ENCODE measurements around the gene GNG2. TPM values are rescaled to one million over a fixed set of nuclear protein-coding genes. Genes with fewer than 3 reads are reported as not detected.
"Not testable (repeated sequence)": the region's sequence is repeated elsewhere in the genome, so short reads cannot be mapped to it uniquely, and the experiment has no call there.

Gene GNG2
- polyA plus RNA-seq, 4 donors, result 2.9 to 18.3 (median 12.4) TPM

GRCh38 chr14:51883232-51883631 lies 22.8 kb downstream of the GNG2 start:
- no peaks in the 10 kb centered on the region for H3K36me3 ChIP-seq (ENCODE audit: control insufficient read depth in 3 of 3, insufficient read depth in 2 of 3, low read depth in 1 of 3, low read length in 3 of 3)
- no peak overlapping the region for H3K4me3 ChIP-seq (ENCODE audit: low read depth in 1 of 3, low read length in 3 of 3)
- no peak overlapping the region for H3K27ac ChIP-seq (ENCODE audit: low read depth in 1 of 3, low read length in 2 of 3)
- no peaks in the 10 kb centered on the region for H3K27me3 ChIP-seq (ENCODE audit: control insufficient read depth in 3 of 3, insufficient read depth in 3 of 3, low read length in 3 of 3)
- 65 to 78% (median 65%) methylated on average over 2 of the region's 2 CpGs for WGBS, 3 donors
- no peaks in the 10 kb centered on the region for H3K9me3 ChIP-seq (ENCODE audit: control insufficient read depth in 2 of 2, insufficient read depth in 1 of 2, low read depth in 1 of 2, low read length in 1 of 2)
- no peak for FAIRE-seq
- H3K4me1 ChIP-seq (ENCODE audit: control insufficient read depth in 3 of 3, insufficient read depth in 2 of 3, low read depth in 1 of 3, low read length in 2 of 3), result peaks cover 0 to 4% (median 0%) of the 10 kb centered on the region in 3 donors
- no peak for DNase-seq

- peaks cover 0 to 4% (median 0%) of the 10 kb centered on the region in 3 donors for H3K4me1 ChIP-seq (ENCODE audit: control insufficient read depth in 3 of 3, insufficient read depth in 2 of 3, low read depth in 1 of 3, low read length in 2 of 3)
- no peaks in the 10 kb centered on the region for H3K9me3 ChIP-seq (ENCODE audit: control insufficient read depth in 2 of 2, insufficient read depth in 1 of 2, low read depth in 1 of 2, low read length in 1 of 2)
- H3K27ac ChIP-seq (ENCODE audit: low read depth in 1 of 3, low read length in 2 of 3), result peak overlapping the region in 1 of 3 donors; percentile 34
- DNase-seq (peak in 1 of 2 donors; percentile 25), FAIRE-seq (no peak)
- H3K36me3 ChIP-seq (ENCODE audit: control insufficient read depth in 3 of 3, insufficient read depth in 2 of 3, low read depth in 1 of 3, low read length in 3 of 3), result no peaks in the 10 kb centered on the region
- H3K4me3 ChIP-seq (ENCODE audit: low read depth in 1 of 3, low read length in 3 of 3), result no peak overlapping the region
- 39 to 45% (median 45%) methylated on average over 7 of the region's 7 CpGs for WGBS, 3 donors
- no peaks in the 10 kb centered on the region for H3K27me3 ChIP-seq (ENCODE audit: control insufficient read depth in 3 of 3, insufficient read depth in 3 of 3, low read length in 3 of 3)
Measured at GRCh38 chr14:51884086-51884927, 23.9 kb downstream of the GNG2 start.

GRCh38 chr14:51889851-51890250 lies 29.4 kb downstream of the GNG2 start:
- DNase-seq, result no peak
- no peaks in the 10 kb centered on the region for H3K27me3 ChIP-seq (ENCODE audit: control insufficient read depth in 3 of 3, insufficient read depth in 3 of 3, low read length in 3 of 3)
- 67 to 80% (median 70%) methylated on average over 2 of the region's 2 CpGs for WGBS, 3 donors
- no peak for FAIRE-seq
- H3K36me3 ChIP-seq (ENCODE audit: control insufficient read depth in 3 of 3, insufficient read depth in 2 of 3, low read depth in 1 of 3, low read length in 3 of 3), result no peaks in the 10 kb centered on the region
- H3K27ac ChIP-seq (ENCODE audit: low read depth in 1 of 3, low read length in 2 of 3), result peak overlapping the region in 1 of 3 donors; percentile 44
- H3K4me3 ChIP-seq (ENCODE audit: low read depth in 1 of 3, low read length in 3 of 3), result no peak overlapping the region
- H3K4me1 ChIP-seq (ENCODE audit: control insufficient read depth in 3 of 3, insufficient read depth in 2 of 3, low read depth in 1 of 3, low read length in 2 of 3), result peaks cover 0 to 1% (median 0%) of the 10 kb centered on the region in 3 donors
- H3K9me3 ChIP-seq (ENCODE audit: control insufficient read depth in 2 of 2, insufficient read depth in 1 of 2, low read depth in 1 of 2, low read length in 1 of 2), result no peaks in the 10 kb centered on the region

GRCh38 chr14:51894250-51894649 lies 33.8 kb downstream of the GNG2 start:
- WGBS, 3 donors, result 85 to 90% (median 85%) methylated on average over 3 of the region's 3 CpGs

GRCh38 chr14:51895375-51895774 lies 35.0 kb downstream of the GNG2 start:
- no peaks in the 10 kb centered on the region for H3K9me3 ChIP-seq (ENCODE audit: control insufficient read depth in 2 of 2, insufficient read depth in 1 of 2, low read depth in 1 of 2, low read length in 1 of 2)
- H3K4me3 ChIP-seq (ENCODE audit: low read depth in 1 of 3, low read length in 3 of 3), result no peak overlapping the region
- H3K36me3 ChIP-seq (ENCODE audit: control insufficient read depth in 3 of 3, insufficient read depth in 2 of 3, low read depth in 1 of 3, low read length in 3 of 3), result no peaks in the 10 kb centered on the region
- no peak overlapping the region for H3K27ac ChIP-seq (ENCODE audit: low read depth in 1 of 3, low read length in 2 of 3)
- DNase-seq (no peak), FAIRE-seq (no peak)
- no peaks in the 10 kb centered on the region for H3K27me3 ChIP-seq (ENCODE audit: control insufficient read depth in 3 of 3, insufficient read depth in 3 of 3, low read length in 3 of 3)
- no peaks in the 10 kb centered on the region for H3K4me1 ChIP-seq (ENCODE audit: control insufficient read depth in 3 of 3, insufficient read depth in 2 of 3, low read depth in 1 of 3, low read length in 2 of 3)

More at GRCh38 chr14:51894250-51894649, 33.8 kb downstream of the GNG2 start:
- Histone ChIP-seq H3K27me3 (ENCODE audit: control insufficient read depth in 3 of 3, insufficient read depth in 3 of 3, low read length in 3 of 3) (no peaks in the 10 kb centered on the region), H3K9me3 (ENCODE audit: control insufficient read depth in 2 of 2, insufficient read depth in 1 of 2, low read depth in 1 of 2, low read length in 1 of 2) (no peaks in the 10 kb centered on the region), H3K36me3 (ENCODE audit: control insufficient read depth in 3 of 3, insufficient read depth in 2 of 3, low read depth in 1 of 3, low read length in 3 of 3) (no peaks in the 10 kb centered on the region), H3K4me3 (ENCODE audit: low read depth in 1 of 3, low read length in 3 of 3) (no peak overlapping the region), H3K4me1 (ENCODE audit: control insufficient read depth in 3 of 3, insufficient read depth in 2 of 3, low read depth in 1 of 3, low read length in 2 of 3) (no peaks in the 10 kb centered on the region), H3K27ac (ENCODE audit: low read depth in 1 of 3, low read length in 2 of 3) (no peak overlapping the region)
- DNase-seq (no peak), FAIRE-seq (no peak)

GRCh38 chr14:51897791-51898355 lies 37.5 kb downstream of the GNG2 start:
- WGBS, 3 donors, result 92 to 96% (median 94%) methylated on average over 1 of the region's 1 CpG
- Histone ChIP-seq H3K9me3 (ENCODE audit: control insufficient read depth in 2 of 2, insufficient read depth in 1 of 2, low read depth in 1 of 2, low read length in 1 of 2) (no peaks in the 10 kb centered on the region), H3K36me3 (ENCODE audit: control insufficient read depth in 3 of 3, insufficient read depth in 2 of 3, low read depth in 1 of 3, low read length in 3 of 3) (no peaks in the 10 kb centered on the region), H3K27ac (ENCODE audit: low read depth in 1 of 3, low read length in 2 of 3) (no peak overlapping the region), H3K4me3 (ENCODE audit: low read depth in 1 of 3, low read length in 3 of 3) (no peak overlapping the region), H3K27me3 (ENCODE audit: control insufficient read depth in 3 of 3, insufficient read depth in 3 of 3, low read length in 3 of 3) (no peaks in the 10 kb centered on the region), H3K4me1 (ENCODE audit: control insufficient read depth in 3 of 3, insufficient read depth in 2 of 3, low read depth in 1 of 3, low read length in 2 of 3) (no peaks in the 10 kb centered on the region)
- no peak for DNase-seq
- no peak for FAIRE-seq

- Histone ChIP-seq H3K9me3 (ENCODE audit: control insufficient read depth in 2 of 2, insufficient read depth in 1 of 2, low read depth in 1 of 2, low read length in 1 of 2) (peaks cover 0 to 8% of the 10 kb centered on the region in 2 donors), H3K27me3 (ENCODE audit: control insufficient read depth in 3 of 3, insufficient read depth in 3 of 3, low read length in 3 of 3) (no peaks in the 10 kb centered on the region), H3K4me3 (ENCODE audit: low read depth in 1 of 3, low read length in 3 of 3) (no peak overlapping the region), H3K27ac (ENCODE audit: low read depth in 1 of 3, low read length in 2 of 3) (no peak overlapping the region), H3K4me1 (ENCODE audit: control insufficient read depth in 3 of 3, insufficient read depth in 2 of 3, low read depth in 1 of 3, low read length in 2 of 3) (no peaks in the 10 kb centered on the region), H3K36me3 (ENCODE audit: control insufficient read depth in 3 of 3, insufficient read depth in 2 of 3, low read depth in 1 of 3, low read length in 3 of 3) (no peaks in the 10 kb centered on the region)
- DNase-seq (no peak), FAIRE-seq (no peak)
- WGBS, 3 donors, result 71 to 94% (median 91%) methylated on average over 5 of the region's 5 CpGs
Measured at GRCh38 chr14:51901475-51902024, 41.1 kb downstream of the GNG2 start.

GRCh38 chr14:51905656-51906121 lies 45.3 kb downstream of the GNG2 start:
- WGBS, 3 donors, result 26 to 51% (median 40%) methylated on average over 6 of the region's 6 CpGs
- not testable (repeated sequence) for H3K4me3 ChIP-seq (ENCODE audit: low read depth in 1 of 3, low read length in 3 of 3); H3K4me1 ChIP-seq (ENCODE audit: control insufficient read depth in 3 of 3, insufficient read depth in 2 of 3, low read depth in 1 of 3, low read length in 2 of 3); H3K27me3 ChIP-seq (ENCODE audit: control insufficient read depth in 3 of 3, insufficient read depth in 3 of 3, low read length in 3 of 3); FAIRE-seq; H3K36me3 ChIP-seq (ENCODE audit: control insufficient read depth in 3 of 3, insufficient read depth in 2 of 3, low read depth in 1 of 3, low read length in 3 of 3); H3K9me3 ChIP-seq (ENCODE audit: control insufficient read depth in 2 of 2, insufficient read depth in 1 of 2, low read depth in 1 of 2, low read length in 1 of 2)
- peak overlapping the region in 1 of 3 donors; percentile 39 for H3K27ac ChIP-seq (ENCODE audit: low read depth in 1 of 3, low read length in 2 of 3)
- DNase-seq, result peak in 1 of 2 donors; percentile 21
